ENCODE measurements around the gene UPF3A.
"Not testable (repeated sequence)": the region's sequence is repeated elsewhere in the genome, so short reads cannot be mapped to it uniquely, and the experiment has no call there.

Gene UPF3A

DNA sequence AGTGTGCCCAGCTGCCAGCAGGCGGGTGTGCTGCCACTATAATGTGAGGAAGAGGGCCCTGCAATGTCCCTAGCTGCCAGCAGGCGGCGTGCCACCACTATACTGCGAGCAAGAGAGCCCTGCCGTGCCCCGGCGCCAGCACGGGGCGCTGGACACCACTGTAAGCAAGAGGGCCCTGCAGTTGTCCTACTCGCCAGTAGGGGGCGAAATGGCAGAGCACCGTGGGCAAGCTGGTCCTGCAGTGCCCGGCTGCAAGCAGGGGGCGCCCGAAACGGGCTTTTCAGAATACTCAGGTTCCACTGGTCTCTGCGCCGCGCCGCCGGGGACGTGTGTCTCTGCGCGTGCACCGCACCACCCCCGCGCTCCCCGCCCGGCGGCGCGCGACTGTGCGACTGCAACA, 71.4 kb downstream of the UPF3A start:
- H3K9me3 ChIP-seq (ENCODE audit: control insufficient read depth in 1 of 2, low read length in 2 of 2); H3K27ac ChIP-seq (ENCODE audit: low read depth, low read length); H3K36me3 ChIP-seq (ENCODE audit: control insufficient read depth in 1 of 2, insufficient read depth in 2 of 2, low read length in 2 of 2); H3K4me1 ChIP-seq (ENCODE audit: control insufficient read depth in 1 of 2, insufficient read depth in 2 of 2, low read length in 2 of 2); H3K9ac ChIP-seq (ENCODE audit: low read depth in 1 of 2, low read length in 2 of 2); H3K4me3 ChIP-seq (ENCODE audit: low read depth in 1 of 2, low read length in 2 of 2); H3K27me3 ChIP-seq (ENCODE audit: control insufficient read depth in 1 of 2, insufficient read depth in 2 of 2, low read length in 2 of 2): not testable (repeated sequence)

DNA sequence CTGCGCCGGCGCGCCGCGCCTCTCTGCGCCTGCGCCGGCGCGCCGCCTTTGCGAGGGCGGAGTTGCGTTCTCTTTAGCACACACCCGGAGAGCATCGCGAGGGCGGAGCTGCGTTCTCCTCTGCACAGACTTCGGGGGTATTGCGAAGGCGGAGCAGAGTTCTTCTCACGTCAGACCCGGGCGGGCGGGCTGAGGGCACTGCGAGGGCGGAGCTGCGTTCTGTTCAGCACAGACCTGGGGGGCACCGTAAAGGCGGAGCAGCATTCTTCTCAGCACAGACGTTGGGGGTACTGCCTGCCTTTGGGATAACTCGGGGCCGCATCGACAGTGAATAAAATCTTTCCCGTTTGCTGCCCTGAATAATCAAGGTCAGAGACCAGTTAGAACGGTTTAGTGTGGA, 72.0 kb downstream of the UPF3A start:
- not testable (repeated sequence) for H3K27me3 ChIP-seq (ENCODE audit: control insufficient read depth in 1 of 2, insufficient read depth in 2 of 2, low read length in 2 of 2); H3K4me3 ChIP-seq (ENCODE audit: low read depth in 1 of 2, low read length in 2 of 2); H3K9me3 ChIP-seq (ENCODE audit: control insufficient read depth in 1 of 2, low read length in 2 of 2); H3K27ac ChIP-seq (ENCODE audit: low read depth, low read length); H3K4me1 ChIP-seq (ENCODE audit: control insufficient read depth in 1 of 2, insufficient read depth in 2 of 2, low read length in 2 of 2); H3K36me3 ChIP-seq (ENCODE audit: control insufficient read depth in 1 of 2, insufficient read depth in 2 of 2, low read length in 2 of 2); H3K9ac ChIP-seq (ENCODE audit: low read depth in 1 of 2, low read length in 2 of 2)
